AG20443 (cell line): Measurements from ENCODE around the gene CTRB2.

Experiments used
- DNase-seq: peaks from one replicate; pipeline ENCODE4 v3.0.0; 2012; ENCODE audit warnings: low spot score, mixed read lengths

The CTRB2 gene

DNA sequence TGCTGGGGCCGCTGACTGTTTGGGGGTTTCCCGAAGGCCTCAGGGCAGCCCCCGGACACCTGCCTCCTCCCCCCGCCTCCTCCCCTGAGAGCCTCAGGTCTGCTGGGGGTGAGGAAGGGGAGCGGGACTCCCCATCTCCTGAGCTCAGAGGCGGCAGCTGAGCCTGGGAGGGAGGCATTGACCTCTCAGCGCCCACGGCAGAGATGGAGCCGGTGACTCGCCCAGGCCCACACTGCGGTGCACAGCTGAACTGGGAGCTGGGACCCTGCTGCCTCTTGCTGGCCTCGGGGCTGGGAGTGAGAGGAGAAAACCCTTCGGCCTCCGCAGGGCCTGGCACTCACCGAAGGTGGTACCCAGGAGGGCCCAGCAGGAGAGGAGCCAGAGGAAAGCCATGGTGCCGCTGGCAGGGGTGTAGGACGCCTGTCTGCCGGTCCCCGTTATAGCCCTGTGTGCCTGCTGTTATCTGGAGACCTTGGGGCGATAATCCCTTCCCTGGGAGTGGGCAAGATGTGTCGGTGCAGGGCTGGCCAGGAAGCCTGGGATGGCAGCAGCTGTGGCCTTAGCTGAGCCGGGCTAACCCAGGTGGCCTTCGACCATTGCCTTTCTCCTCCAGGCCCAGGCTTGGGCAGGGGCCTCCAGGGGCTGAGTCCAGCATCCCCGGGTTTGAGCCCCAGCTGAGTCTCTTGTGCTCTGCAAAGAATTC lies at the start of gene CTRB2:
TSS of gene CTRB2 (minus strand) at position 413 of the 703 bp plus-strand sequence. CDS start at position 393, 20 bp downstream.
- DNase-seq: no peak

DNA sequence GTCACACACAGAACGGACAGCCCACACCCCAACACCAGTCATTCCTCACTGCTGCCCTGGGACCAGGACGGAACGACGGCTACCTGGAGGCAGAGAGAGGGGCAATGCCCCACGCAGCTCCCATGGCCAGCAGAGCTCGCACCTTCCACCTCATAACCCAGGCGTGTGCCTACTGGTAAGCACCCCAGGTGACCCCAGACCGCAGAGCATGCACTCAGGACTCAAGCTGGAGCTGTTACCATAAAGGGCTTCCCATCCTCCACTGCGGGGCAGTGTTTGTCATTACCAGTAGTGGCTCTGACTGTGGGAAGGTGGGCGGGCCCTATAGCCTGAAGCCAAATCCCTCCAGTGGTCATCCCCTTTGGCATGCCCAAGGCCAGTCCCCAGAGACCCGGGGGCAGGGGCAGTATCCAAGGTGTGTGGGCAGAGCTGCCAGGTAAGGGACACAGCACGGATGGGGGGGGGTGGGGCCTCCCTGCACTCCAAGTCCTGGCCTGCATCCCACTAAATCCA lies 49.2 kb upstream of the CTRB2 start:
- DNase-seq: no peak

DNA sequence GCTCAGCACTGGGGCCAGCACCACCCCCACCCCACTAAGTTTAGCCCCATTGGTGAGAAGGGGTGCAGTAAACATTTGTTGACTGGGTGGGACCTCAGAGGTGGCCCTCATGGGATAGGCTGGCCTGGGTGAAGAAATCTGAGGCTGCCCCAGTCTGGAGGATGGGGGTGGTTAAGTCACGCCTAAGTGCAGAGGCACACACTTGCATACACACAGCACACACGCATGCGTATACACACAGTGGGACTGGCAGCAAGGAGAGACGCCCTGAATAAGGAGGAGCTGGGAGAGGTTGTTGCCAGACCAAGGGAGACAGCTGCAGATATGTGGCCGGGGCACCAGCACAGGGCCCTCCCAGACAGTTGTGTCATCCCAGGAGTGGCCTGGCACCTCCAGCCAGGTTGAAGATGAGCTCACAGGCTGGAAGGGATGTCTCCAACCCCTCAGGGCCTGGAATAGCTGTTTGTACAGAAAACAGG lies 47.4 kb upstream of the CTRB2 start:
- DNase-seq: peak; percentile 92

DNA sequence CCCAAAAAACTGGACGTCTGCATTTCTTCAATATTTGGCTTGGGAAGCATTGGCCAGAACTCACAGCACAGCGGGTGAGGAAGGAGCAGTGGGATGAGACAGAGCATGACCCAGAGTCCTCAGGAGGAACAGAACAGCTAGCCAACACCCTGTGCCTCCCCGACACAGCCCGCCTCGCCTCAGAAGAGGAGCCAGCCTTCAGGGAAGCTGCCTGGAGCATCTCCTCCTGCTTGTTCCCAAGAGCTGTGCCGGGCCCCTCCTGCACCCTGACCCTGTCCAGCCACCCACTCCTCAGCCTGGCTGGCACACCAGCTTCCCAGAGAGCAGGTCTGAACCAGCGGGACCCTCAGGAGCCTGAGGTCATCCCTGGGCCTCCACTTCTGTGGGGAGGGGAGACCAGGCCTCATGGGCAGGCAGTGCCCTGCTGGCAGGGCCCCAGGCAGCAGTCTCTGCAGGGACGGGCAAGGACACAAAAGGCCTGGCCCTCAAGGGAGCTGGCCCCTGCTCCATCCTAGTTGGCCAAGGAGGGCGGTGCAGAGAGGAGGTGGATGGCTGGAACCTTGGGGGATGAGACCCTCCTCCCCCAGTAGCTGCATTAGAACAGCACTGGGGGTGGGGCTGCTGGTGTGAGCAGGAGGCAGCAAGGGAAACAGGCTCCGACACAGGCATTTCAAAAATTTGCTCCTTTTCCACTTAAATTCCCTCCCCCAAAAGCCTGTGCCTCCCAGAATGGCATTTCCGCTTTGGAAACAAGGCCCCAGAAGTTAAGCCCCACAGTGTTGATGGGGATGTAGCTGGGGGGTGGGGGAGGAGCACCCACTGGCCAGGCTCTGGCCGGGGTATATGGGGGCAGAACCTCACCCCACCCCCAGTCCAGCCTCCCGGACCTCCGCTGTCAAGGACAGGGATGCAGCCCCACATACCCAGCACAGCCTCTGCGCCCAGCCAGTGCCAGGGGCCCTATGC lies 46.3 kb upstream of the CTRB2 start:
- DNase-seq: peak; percentile 70

DNA sequence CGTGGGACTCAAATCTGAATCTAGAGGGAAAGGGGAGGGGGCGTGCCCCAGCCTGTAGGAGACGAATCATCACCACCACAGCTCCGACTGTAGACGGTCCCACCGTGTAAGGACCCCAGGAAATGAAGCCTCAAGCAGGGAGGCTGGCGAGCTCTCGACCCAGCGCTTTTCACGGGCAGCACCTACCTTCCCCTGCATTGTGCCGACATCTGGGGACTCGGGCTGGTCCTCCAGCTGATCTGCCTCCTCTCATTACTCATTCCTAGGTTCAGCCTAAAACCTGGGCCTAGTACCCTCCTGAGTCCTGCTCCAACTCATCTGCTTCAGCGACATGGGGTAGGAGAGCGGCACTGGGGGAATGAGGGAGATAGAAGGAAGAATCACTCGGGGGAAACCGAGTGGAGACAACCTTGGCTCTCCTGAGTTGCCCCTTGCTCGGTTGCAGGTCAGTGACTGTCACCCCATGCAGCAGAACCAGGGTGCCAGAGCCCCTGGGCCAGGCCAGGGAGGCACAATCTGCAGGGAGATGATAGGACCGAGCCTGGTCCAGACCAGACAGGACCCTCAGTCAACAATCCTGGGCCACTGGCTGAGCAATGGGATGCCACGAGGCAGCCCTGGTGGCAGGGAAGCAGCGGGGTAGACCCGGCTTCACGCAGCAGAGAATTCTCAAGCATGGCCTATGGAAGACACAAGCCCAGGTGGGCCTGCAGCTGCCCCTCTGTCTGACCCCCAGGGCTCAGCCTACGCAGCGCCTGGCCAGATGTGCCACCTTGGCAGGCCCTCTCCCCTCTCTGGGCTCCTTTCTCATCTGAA lies 45.3 kb upstream of the CTRB2 start:
- no peak for DNase-seq

DNA sequence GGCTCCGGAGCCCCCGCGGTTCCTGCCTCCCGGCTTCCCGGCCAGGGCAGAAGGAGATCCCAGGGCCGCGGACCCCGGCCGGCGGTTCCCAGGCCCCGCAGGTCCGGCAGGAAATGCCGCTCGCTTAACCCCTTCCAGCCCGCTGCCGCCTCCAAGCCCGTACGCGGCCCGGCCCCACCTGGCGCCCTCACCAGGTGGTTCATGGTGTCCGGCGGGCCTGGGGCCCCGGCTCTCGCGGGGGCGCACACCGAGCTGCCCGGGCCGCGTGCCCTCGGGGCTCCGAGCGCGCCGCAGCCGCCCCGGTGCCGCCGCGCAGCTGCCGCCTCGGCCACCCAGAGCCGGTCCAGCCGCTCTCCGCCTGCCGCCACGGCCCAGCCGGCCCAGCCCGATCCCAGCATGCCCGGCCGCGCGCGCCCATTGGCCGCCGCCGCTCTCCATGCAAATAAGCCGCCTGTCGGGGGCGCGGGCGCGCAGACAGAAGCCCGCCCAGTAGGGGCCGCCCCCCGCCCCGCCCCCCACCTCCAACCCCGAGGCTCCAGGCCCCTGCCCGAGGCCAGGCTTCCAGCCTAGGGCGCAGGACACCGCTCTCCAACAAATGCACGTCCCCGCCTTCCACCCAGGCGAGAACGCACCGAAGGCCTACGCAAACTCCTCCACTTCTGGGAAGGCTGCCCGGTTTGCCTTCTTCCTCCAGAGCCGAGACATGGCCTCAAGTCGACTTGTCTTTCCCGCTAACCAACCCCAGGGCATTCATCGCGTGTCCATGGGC lies 44.5 kb upstream of the CTRB2 start, which contains the start of gene BCAR1:
TSS of gene BCAR1 (minus strand) at position 345 of the 769 bp plus-strand sequence. CDS start at position 203, 142 bp downstream.
- DNase-seq: peak; percentile 92

DNA sequence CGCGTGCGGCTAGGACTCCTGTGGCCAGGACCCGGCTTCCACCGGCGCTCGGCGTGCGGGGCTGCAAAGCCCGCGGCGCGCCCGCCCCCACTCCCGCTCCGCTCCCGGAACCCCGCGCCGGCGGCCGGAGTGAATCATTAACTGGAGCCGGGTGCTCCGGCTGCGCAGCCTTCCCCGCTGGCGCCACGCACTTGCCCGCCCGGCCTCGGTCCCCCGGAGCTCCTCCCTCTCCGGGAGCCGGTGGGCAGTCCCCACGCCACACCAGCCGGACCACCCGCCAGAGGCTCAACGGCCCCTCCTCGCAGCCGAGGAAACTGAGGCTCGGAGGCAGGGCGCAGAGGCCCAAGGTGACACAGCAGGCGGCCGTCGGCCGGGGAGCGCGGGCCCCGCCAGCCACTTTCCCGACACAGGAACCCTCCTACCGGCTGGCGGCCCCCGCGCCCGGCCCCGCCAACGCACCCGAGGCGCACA lies 43.9 kb upstream of the CTRB2 start:
- DNase-seq: peak; percentile 74

DNA sequence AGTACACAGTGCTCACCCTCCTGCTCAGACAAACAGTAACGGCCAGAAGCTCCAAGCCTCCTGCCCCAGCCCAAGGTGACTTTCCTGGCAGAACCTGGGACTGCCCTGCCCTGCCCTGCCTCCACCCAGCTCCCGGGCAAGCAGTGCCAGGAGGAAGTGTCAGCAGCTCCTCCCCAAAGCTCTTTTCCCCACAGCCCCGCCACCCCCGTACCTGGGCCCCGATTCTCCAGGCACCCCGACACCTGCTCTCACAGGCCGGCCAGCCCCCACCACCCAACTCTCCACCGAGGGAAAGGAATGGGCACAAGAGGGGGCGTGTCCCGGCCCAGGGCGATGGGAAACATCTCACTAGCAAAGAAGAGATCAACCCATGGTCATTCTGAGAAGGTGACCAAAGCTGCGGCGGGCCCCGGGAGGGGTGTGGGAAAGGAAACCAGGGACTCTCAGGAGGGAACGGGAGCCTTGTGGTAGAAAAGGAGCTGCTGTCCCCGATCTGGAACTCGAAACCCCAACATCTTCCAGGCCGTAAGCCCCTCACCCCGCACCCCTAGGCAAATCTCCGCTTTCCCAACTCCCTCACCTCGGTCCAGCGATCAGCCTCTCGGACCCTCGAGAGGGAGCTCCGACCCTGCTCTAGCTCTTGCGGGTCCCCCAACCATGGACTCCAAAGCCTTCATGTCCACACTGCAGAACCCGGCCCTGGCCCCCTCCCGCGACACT lies 43.3 kb upstream of the CTRB2 start:
- DNase-seq: peak; percentile 43

DNA sequence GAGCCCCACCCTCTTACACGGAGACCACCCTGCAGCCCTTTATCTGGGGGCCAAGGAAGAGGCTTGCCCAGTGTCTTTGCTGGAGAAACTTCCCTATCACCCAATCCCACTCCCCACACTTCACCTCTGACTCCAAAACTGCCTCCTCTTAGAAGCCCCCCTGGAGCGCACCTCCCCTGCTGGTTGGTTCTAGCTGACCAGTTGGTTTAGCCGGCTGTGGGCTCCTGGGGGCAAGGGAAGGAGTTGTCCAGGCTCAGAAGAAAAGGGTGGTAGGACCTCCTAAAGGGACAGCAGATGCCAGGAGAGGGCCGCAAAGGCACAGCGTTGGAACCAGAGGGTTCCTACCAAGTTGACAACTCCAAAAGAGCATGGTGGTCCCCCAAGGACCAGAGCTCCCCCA lies 42.5 kb upstream of the CTRB2 start:
- DNase-seq: no peak

DNA sequence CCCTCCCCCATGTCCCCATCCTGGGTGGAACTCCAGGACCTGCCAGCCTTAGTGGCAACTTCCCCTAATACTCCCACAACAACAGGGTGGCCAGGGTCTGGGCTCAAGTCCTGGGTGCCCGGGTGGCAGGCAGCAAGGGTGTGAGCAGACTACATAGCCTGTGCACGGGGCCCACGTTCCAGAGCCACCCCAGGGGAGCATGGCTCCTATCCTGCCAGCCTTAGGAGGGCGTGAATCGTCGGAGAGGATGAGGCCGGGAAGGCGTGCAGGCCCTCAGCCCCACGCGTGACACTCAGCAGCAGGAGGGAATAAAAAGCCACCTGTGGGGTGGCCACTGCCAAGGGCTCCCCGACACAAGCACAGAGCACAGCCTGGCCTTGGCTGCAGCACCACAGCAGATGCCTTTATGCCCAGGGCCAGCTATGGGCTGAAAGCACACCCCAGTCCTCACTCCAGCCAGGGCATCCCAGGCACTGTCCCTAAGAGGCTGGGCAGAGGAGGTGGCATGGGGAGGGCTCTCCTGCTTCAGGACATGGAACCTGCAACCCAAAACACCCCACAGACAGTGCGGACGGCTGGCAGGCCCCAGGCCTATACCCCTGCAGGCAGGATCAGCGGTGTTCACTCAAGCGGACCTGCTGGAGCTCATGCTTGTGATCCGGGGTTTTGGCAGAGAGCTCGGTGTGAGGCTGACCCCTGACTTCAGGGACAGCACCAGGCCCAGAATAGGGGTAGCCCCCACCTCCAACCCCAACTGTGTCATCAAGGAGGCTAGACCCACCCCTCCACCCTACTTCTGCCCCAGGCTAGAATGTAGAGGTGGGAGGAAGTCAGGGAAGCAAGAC lies 41.8 kb upstream of the CTRB2 start:
- DNase-seq: no peak

DNA sequence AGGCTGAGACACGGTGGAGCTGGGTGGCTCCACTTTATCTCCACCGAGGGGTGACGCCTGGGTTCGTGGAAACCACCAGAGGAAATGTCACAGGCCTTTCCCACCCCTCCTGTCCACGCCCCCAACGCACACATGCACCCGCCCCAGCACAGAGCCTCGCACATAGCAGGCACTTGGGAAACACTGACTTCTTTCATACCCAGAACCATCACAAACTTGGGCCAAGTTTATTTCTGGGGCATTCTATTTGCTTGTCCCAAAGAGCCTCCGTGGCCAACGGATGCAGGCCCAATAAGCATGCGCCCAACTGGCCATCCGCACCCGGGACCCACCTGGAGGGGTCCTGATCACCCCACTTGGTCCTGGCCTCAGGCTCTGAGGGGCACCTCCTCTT lies 41.2 kb upstream of the CTRB2 start:
- no peak for DNase-seq

DNA sequence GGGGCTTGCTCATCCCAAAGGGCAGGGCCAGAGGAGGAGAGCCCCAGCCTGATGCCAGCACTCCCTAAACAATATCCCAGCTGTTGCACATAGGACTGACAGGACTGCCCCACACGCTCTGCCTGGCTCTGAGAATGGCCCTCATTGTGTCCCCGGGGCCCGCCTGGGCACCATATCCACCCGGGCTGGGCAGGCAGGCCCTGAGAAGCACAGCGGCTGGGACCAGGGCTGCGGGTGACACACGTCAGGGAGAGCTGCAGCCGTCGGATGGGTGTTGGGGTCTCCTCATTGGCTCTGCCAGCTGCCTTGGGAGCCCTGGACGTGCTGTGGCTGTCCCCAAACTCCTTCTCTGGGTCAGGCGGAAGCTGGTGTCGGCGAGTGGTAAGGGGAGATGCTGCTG lies 40.3 kb upstream of the CTRB2 start:
- DNase-seq: no peak

DNA sequence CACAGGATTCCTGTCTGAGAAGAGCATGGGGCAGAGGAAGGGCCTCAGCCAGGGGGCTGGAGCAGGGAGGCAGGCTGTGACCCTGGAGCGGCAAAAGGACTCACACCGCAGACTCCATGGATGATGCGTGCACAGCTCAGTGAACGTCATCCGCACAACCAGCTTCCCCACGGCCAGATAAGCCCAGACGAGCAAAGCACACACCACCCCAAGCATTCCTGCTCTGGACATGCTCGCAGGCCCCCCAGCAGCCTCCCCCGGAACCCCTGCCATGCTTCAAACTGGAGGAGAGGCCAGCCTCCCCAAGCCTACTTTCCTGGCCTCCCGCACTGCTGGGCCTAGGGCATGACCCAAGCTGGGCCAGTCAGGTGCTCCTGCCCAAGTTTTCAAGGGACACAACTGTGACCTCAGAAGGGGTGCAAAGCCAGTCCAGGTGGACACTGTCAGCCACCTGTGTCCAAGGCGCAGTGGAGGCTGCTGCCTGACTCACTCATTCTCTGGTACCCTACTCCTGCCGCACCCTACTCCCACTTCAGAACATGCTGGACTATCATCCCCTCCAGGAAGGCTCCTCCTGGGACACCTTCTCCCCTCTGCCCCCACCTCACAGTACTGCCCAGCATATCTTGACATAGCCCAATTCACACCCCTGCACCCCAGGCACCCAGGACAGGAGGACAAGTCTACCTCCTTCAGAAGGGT lies 39.7 kb upstream of the CTRB2 start:
- DNase-seq: no peak

DNA sequence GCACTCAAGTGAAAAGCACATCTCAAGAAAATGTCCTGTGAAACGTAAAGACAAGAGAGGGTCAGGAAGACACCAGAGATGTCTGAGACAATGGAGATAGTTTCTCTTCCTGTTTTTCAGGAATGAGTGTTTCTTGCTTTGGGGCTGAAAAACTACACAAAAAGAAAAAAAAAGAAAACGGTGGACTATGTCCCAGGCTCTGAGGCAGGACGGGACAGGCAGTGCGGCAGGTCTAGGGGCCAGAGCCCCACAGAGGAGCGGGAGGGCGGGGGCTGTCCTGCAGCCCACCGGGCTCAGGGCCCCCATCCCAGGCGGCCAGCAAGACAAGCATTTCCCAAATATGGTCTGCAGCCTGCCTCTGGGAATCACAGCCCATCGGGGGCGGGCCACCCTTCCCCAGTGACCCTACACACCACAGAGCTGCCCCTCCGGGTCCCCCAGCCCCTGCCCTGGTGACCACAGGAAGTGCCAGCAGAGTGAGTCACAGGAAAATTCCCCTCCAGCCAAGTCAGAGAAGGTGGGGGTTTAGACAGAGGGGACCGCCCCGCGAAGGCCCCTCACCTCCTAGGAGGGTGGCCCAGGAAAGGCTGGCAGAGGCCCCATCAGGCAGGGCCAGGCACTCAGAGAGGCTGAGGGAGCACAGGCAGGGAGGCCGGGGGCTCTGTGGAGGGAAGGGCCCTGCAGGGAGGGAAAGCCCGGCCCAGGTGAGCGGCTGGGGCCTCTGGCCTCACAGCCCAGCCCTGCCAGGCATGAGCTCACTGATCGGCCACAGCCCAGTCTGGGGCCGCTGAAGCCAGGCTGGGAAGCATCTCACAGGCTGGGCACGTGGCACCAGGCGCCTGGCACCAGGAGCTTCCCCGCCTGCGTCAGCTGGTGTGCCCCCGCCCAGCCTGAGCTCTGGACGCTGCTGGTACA lies 38.1 kb upstream of the CTRB2 start:
- peak; percentile 89 for DNase-seq

DNA sequence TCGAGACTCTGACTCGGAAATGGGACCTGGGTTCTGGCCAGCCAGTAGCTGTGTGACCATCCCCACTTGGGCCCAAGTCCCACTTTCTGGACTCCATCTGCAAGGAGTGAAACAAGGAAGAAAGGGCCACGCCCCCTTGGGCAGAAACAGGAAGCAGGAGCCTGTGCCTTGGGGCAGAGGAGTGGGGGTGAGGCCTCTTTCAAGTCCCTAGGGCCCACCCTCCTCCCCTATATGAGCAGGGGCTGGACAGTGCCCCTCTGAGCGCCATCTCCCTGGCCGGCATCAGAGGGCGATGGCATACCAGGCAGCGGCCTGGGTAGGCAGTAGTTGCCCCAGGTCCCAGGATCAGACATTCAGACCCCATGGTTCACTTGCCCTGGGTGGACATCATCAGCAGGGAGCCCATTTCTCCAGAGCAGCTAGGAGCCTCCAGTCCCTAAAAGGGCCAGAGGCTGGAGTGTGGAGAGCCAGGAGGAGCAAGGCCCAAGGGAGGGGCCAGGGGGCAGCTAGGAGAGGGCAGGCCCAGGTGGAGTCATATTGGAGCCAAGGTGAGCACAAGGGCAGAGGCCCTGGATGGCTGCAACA lies 37.4 kb upstream of the CTRB2 start:
- no peak for DNase-seq

DNA sequence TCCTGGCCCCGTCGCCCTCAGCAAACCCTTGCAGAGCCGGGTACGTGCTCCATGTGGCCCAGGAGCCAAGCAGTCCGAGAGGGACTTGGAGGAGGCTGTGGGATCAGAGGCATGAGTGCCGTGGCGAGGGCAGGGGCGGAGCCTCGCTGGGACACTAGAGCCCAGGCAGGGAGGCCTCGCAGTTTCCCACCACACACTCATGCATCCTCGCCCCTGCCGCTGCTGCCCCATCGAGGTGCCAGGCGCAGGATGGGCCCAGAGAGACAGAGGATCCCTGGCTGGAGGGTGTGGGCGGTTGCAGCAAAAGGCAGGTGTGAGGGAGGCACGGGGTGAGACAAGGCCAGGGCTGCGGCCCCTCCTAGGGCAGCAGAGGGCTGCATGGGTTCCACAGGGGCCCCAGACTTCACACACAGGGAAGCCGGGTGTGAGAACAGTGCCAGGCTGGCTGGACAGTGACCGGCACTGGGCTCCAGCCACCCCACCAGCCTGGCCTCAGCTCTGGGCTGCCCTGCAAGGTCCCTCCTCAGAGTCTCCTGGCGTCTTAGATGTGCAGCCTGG lies 36.8 kb upstream of the CTRB2 start:
- no peak for DNase-seq
